Measurements from ENCODE around the gene PTN. TPM values are rescaled to one million over a fixed set of nuclear protein-coding genes. Genes with fewer than 3 reads are reported as not detected.

Gene PTN
- total RNA-seq, 2 donors from 2014 or later: 1.6 to 5.7 TPM

- DNase-seq (no peak), ATAC-seq (no peak)
- no peak for TF ChIP-seq POLR2A (IDR thresholded peaks at IDR 0.05)
- no peak for TF ChIP-seq CTCF (IDR thresholded peaks at IDR 0.05)
- peaks cover 17% of the 10 kb centered on the region for H3K4me1 ChIP-seq
- 68 to 75% methylated on average over 2 of the region's 2 CpGs for WGBS, 2 donors
- no peaks in the 10 kb centered on the region for H3K9me3 ChIP-seq
- no peaks in the 10 kb centered on the region for H3K27me3 ChIP-seq
- intact Hi-C loops (cut with DNase I): no loop called here
- no peak overlapping the region for H3K4me3 ChIP-seq
- no peak overlapping the region for H3K27ac ChIP-seq
- H3K36me3 ChIP-seq (replicated peaks in 1 of 2; ENCODE audit: insufficient read depth in 1 of 2, low read depth in 2 of 2): no peaks in the 10 kb centered on the region
Measured at GRCh38 chr7:137302081-137302480, 41.5 kb downstream of the PTN start.

GRCh38 chr7:137298464-137298794 is 45.1 kb downstream of the PTN start:
- H3K36me3 ChIP-seq (replicated peaks in 1 of 2; ENCODE audit: insufficient read depth in 1 of 2, low read depth in 2 of 2): no peaks in the 10 kb centered on the region
- H3K4me1 ChIP-seq: peaks cover 21% of the 10 kb centered on the region
- intact Hi-C loops (cut with DNase I): no loop called here
- ATAC-seq (no peak), DNase-seq (no peak)
- no peak overlapping the region for H3K27ac ChIP-seq
- no peaks in the 10 kb centered on the region for H3K9me3 ChIP-seq
- H3K27me3 ChIP-seq: no peaks in the 10 kb centered on the region
- H3K4me3 ChIP-seq: no peak overlapping the region
- TF ChIP-seq POLR2A (IDR thresholded peaks at IDR 0.05): no peak
- no peak for TF ChIP-seq CTCF (IDR thresholded peaks at IDR 0.05)
- WGBS, 2 donors: 42 to 48% methylated on average over 1 of the region's 1 CpG

GRCh38 chr7:137297551-137298463 is 45.7 kb downstream of the PTN start:
- H3K27me3 ChIP-seq: no peaks in the 10 kb centered on the region
- H3K4me3 ChIP-seq: no peak overlapping the region
- no peaks in the 10 kb centered on the region for H3K9me3 ChIP-seq
- intact Hi-C loops (cut with DNase I): no loop called here
- H3K27ac ChIP-seq: no peak overlapping the region
- H3K4me1 ChIP-seq: peaks cover 21% of the 10 kb centered on the region
- ATAC-seq: peak; percentile 35
- no peak for DNase-seq
- no peaks in the 10 kb centered on the region for H3K36me3 ChIP-seq (replicated peaks in 1 of 2; ENCODE audit: insufficient read depth in 1 of 2, low read depth in 2 of 2)
- TF ChIP-seq CTCF (IDR thresholded peaks at IDR 0.05) (no peak), POLR2A (IDR thresholded peaks at IDR 0.05) (no peak)
- 11 to 14% methylated on average over 9 of the region's 9 CpGs for WGBS, 2 donors

- TF ChIP-seq CTCF (IDR thresholded peaks at IDR 0.05) (no peak), POLR2A (IDR thresholded peaks at IDR 0.05) (no peak)
- Histone ChIP-seq H3K27ac (no peak overlapping the region), H3K4me1 (peaks cover 21% of the 10 kb centered on the region), H3K27me3 (no peaks in the 10 kb centered on the region), H3K36me3 (replicated peaks in 1 of 2; ENCODE audit: insufficient read depth in 1 of 2, low read depth in 2 of 2) (no peaks in the 10 kb centered on the region), H3K9me3 (no peaks in the 10 kb centered on the region), H3K4me3 (no peak overlapping the region)
- WGBS, 2 donors: 65 to 71% methylated on average over 2 of the region's 2 CpGs
- intact Hi-C loops (cut with DNase I): no loop called here
- no peak for DNase-seq
- no peak for ATAC-seq
Measured at GRCh38 chr7:137296576-137296975, 47.0 kb downstream of the PTN start.
